GM12801 (cell line): ENCODE data around the gene BCR.

Experiments used
- TF ChIP-seq, protein P1 (sequence below): IDR thresholded peaks from one replicate; pipeline ENCODE4 v1.5.1; 2011; ENCODE audit warnings: control low read depth; ENCODE audit not compliant: insufficient read length; ENCODE audit errors: extremely low read depth

Gene BCR

DNA sequence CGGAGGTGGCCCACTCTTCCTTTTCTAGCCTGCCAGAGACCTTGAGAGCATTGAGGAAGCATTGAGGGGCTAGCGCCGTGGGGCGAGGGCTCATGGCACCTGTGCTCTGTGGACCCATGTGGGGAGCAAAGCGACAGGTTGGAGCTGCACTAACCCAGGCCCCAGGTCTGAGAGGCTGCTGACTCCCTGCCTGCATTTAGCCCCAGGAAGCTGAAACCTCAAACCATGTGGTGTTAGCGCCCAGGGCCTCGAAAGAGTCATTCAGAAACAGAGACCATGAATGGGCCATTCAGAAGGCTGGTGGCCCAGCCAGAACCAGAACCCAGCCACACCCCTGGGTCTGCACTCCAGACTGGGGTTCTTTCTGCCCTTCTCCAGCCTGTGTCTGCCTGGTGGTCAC, 88.6 kb downstream of the BCR start:
- TF ChIP-seq, protein P1, sequence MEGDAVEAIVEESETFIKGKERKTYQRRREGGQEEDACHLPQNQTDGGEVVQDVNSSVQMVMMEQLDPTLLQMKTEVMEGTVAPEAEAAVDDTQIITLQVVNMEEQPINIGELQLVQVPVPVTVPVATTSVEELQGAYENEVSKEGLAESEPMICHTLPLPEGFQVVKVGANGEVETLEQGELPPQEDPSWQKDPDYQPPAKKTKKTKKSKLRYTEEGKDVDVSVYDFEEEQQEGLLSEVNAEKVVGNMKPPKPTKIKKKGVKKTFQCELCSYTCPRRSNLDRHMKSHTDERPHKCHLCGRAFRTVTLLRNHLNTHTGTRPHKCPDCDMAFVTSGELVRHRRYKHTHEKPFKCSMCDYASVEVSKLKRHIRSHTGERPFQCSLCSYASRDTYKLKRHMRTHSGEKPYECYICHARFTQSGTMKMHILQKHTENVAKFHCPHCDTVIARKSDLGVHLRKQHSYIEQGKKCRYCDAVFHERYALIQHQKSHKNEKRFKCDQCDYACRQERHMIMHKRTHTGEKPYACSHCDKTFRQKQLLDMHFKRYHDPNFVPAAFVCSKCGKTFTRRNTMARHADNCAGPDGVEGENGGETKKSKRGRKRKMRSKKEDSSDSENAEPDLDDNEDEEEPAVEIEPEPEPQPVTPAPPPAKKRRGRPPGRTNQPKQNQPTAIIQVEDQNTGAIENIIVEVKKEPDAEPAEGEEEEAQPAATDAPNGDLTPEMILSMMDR: no peak

DNA sequence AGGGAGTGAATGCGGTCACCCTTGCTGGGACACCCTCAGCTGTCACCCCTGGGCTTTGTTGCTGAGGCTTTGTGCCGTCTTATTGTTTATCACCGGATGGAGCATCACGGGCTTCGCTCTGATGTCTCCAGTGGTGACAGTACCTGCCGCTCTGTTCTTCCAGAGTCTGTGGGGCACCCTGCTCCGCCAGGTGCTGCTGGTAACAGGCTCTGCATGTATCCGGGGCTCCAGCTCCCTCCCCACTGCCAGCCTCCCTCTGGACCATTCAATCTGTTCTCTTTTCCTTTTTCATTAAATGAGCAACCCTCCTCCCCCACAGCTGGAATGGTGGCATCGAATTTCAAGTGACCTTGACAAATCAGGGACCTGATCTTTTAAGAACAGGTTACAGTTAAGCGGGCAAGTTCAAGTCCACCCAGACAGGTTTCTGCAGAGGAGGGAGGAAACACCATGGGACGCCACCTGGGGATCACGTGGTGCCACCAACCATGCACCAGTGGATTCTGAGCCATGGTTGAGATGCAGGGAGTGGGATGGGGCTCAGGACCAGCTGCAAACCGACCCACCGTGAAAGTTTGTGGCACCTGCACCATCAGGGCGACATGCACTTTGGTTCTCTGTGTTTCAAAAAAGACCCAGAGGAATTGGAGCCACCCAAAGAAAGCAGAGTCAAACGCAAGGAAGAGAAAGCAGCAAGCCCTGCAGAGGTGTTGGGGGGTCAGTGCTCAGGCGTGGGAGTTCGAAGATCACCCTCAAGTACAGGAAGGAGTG, 89.3 kb downstream of the BCR start:
- TF ChIP-seq, protein P1: no peak

DNA sequence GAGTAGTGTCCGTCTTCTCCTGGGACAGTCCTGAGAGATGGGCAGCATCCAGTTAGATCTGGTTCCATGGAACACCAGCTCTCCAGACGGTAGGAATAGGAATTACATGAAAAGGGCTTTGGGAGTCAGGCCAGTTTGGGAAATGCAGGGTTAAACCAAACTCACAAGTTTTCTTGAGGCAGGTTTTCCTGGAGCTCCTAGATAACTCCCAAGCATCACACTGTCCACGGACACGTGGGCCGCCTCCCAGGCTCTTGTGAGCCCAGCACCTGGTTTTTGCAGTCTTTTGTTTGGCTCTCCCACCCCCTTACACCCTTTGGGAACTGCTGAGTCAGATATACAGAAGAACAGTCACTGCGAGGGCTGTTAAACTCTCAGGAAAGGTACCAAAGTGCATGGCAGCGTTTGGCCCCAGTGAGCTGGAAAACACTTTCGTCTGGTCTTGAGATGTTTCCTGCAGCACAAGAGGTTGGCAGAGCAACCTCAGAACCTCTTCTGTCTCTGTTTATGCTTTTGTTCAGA, 90.0 kb downstream of the BCR start:
- TF ChIP-seq, protein P1: no peak

DNA sequence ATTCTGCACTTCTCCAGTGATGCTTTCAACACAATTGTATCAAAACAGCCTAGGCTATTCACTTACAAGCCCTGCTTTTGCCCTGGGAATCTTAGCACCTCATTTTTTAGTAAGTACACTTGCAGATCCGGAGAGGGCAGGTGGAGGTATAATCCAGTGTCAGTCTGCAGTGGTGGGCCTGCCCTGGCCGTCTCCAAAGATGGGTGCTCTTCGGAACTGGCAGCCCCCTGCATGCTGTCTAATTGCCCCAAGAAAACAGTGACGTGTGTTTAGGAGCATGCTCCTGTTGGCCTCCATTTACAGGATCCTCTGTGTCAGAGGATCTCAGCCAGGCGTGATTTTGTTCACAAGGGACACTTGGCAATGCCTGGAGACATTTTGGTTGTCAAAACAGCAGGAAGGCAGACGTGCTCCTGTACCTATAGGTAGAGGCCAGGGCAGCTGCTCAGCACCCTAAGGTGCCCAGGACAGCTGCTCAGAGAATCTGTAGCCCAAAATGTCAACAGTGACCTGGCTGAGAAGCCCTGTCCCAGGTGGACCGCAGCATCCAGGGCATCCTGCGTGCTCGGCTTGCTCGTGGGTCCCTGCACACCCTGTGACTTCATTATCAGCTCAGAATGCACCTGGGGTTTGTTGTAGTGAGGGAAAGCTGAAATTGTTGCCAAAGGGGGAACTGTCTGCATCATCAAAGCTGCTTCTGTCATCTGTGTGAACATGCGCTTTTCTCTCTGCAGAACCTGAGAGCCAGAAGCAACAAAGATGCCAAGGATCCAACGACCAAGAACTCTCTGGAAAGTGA, 90.7 kb downstream of the BCR start:
- TF ChIP-seq, protein P1: no peak

DNA sequence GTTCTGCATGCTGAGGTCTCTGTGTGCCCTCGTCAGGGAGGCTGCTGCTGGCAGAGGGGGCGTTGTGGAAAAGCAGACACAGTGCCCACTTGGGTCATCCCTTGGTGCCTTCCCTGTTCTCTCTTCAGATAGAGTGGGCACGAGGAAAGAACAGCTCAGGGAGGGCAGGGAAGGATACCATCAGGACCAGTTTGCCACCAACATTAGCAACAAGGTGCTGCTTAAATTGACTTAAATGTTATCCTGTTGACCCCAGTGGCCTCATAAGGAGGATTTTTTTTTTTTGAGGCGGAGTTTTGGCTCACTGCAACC, 91.2 kb downstream of the BCR start:
- TF ChIP-seq, protein P1: no peak

DNA sequence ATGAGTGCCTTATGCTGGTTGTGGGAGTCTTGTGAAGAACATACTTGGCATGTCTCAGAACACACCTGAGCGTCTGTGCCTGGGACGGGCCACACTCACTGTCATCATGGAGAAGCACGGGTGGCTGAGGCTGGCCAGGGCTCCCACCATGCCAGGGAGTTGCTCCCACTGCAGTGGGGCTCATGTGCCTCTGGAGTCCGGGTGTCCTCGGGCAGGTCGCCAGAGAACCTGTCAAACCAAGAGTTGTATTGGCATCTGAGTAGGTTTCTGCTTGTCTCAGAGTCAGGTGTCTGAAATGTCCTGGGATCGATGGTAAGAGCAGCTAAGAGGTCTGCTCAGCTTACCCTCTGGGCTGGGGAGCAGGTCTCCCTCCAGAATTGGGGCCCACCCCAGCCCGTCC, 92.1 kb downstream of the BCR start:
- TF ChIP-seq, protein P1: no peak

DNA sequence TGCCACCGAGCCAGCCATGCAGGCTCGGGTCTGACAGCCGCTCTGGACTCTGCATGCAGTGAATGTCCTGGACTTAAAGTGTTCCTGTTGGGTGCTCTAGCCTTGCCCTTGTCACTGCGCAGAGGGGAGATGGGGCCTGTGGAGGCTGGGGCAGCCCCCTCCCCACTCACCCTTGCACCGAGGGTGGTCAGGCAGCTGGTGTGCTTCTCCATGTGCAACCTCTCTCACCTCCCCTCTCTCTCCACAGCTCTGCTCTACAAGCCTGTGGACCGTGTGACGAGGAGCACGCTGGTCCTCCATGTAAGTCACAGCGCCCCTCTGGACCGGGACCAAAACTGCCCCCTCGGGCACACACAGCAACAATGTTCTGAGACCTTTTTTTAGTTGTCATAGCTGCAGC, 92.5 kb downstream of the BCR start:
- TF ChIP-seq, protein P1: no peak
